Upper lobe of left lung (tissue), 4 donors: ENCODE data around the gene GGT5.
"Not testable (repeated sequence)": the region's sequence is repeated elsewhere in the genome, so short reads cannot be mapped to it uniquely, and the experiment has no call there.

Experiments
- EP300 ChIP-seq, 4 donors: sonication (generic); formaldehyde crosslinking; IDR thresholded peaks; one replicate each; pipeline ENCODE4 v1.5.1; 2017; ENCODE audit warnings: antibody characterized with exemption in 4 of 4, control low read depth in 2 of 4
- POLR2A ChIP-seq, 4 donors: fragments of 450-650 bp; IDR thresholded peaks; one replicate each; pipeline ENCODE4 v1.5.1; 2016 to 2017; ENCODE audit warnings: antibody characterized with exemption in 4 of 4, mild to moderate bottlenecking in 2 of 4
- POLR2AphosphoS5 ChIP-seq, 2 donors: sonication (generic); formaldehyde crosslinking; IDR thresholded peaks; one replicate each; pipeline ENCODE4 v1.5.1; 2017; ENCODE audit warnings: antibody characterized with exemption in 2 of 2
- TF ChIP-seq, protein P1 (sequence below), 6 experiments: fragments of 450-650 bp in 4 of 6; fragments of 200-600 bp in 2 of 6; sonication (generic) in 2 of 6; IDR thresholded peaks; one replicate each; pipeline ENCODE4 v1.5.1; 2016 to 2019; ENCODE audit warnings: antibody characterized with exemption in 6 of 6

DNA sequence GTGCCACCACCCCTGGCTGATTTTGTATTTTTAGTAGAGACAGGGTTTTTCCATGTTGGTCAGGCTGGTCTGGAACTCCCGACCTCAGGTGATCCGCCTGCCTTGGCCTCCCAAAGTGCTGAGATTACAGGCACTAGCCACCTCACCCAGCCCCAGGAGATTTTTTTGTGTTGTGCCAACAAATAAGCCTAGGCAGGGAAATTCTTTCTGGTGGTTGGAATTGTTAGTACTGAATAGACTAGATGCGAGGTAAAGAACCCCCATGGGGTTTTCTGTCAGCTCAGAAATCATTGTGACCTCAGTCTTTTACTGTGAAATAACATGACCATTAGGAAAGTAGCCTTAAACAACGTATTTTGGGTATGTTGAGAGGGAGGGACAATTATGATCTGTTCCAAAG is 29.0 kb upstream of the GGT5 start:
- TF ChIP-seq POLR2A, EP300, POLR2AphosphoS5 (IDR thresholded peaks at IDR 0.05): not testable (repeated sequence)
- TF ChIP-seq, protein P1, sequence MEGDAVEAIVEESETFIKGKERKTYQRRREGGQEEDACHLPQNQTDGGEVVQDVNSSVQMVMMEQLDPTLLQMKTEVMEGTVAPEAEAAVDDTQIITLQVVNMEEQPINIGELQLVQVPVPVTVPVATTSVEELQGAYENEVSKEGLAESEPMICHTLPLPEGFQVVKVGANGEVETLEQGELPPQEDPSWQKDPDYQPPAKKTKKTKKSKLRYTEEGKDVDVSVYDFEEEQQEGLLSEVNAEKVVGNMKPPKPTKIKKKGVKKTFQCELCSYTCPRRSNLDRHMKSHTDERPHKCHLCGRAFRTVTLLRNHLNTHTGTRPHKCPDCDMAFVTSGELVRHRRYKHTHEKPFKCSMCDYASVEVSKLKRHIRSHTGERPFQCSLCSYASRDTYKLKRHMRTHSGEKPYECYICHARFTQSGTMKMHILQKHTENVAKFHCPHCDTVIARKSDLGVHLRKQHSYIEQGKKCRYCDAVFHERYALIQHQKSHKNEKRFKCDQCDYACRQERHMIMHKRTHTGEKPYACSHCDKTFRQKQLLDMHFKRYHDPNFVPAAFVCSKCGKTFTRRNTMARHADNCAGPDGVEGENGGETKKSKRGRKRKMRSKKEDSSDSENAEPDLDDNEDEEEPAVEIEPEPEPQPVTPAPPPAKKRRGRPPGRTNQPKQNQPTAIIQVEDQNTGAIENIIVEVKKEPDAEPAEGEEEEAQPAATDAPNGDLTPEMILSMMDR (IDR thresholded peaks at IDR 0.05), result not testable (repeated sequence)
